IMR-90 (cell line): ENCODE results near the gene AFAP1L1. TPM values are rescaled to one million over a fixed set of nuclear protein-coding genes. Genes with fewer than 3 reads are reported as not detected.

Source experiments
- ATAC-seq: fragments of 200-7000 bp; cut with Tn5 transposase; 2 replicates; pipeline ENCODE4 v1.9.1; 2020; ENCODE audit warnings: low read depth, mild to moderate bottlenecking, moderate library complexity
- BruUV-seq: library from RNA; stranded (reverse); fragments of 400-500 nt; replicated peaks from 2 replicates; lab custom pipeline; 2021; lab: Mats Ljungman, UMichigan
- CTCF ChIA-PET: fragments of 300-600 bp; formaldehyde crosslinking; extraction: SDS; loops from one replicate; lab custom pipeline; 2021; ENCODE audit warnings: antibody characterized with exemption; lab: Yijun Ruan, JAX
- POLR2A ChIA-PET: fragments of 300-600 bp; sonication (Branson Sonifier 250); formaldehyde crosslinking; loops from one replicate; lab custom pipeline; 2022; ENCODE audit warnings: antibody characterized with exemption; ENCODE audit not compliant: unreplicated experiment; lab: Charles Lee
- DNase-seq: peaks from one replicate; pipeline ENCODE4 v3.0.0; 2013
- H2AFZ ChIP-seq: replicated peaks from 2 replicates; pipeline ENCODE3; 2013; ENCODE audit warnings: low read length, mild to moderate bottlenecking; ENCODE audit not compliant: poor library complexity
- H2AK5ac ChIP-seq: 2 replicates; pipeline ENCODE4 v1.6.1; 2013; ENCODE audit warnings: low read depth, low read length, inconsistent platforms
- H2AK9ac ChIP-seq: replicated peaks from 2 replicates; pipeline ENCODE3; 2013; ENCODE audit warnings: mild to moderate bottlenecking, low read depth, low read length, moderate library complexity; ENCODE audit not compliant: poor library complexity
- H2BK120ac ChIP-seq: 2 replicates; pipeline ENCODE4 v1.6.1; 2013; ENCODE audit warnings: low read depth, low read length, inconsistent platforms
- H2BK15ac ChIP-seq: 3 replicates; pipeline ENCODE4 v1.6.1; 2013; ENCODE audit warnings: low read depth, low read length, inconsistent platforms
- H2BK20ac ChIP-seq: 2 replicates; pipeline ENCODE4 v1.6.1; 2013; ENCODE audit warnings: low read depth, mild to moderate bottlenecking, inconsistent platforms, low read length, moderate library complexity
- H2BK5ac ChIP-seq: 2 replicates; pipeline ENCODE4 v1.6.1; 2013; ENCODE audit warnings: mild to moderate bottlenecking, low read depth, low read length, inconsistent platforms; ENCODE audit not compliant: poor library complexity, severe bottlenecking
- H3K14ac ChIP-seq: replicated peaks from 2 replicates; pipeline ENCODE4 v1.6.1; 2013; ENCODE audit warnings: low read depth, low read length, inconsistent platforms
- H3K18ac ChIP-seq: 2 replicates; pipeline ENCODE4 v1.6.1; 2013; ENCODE audit warnings: low read depth, low read length, control low read depth
- H3K23ac ChIP-seq: 2 replicates; pipeline ENCODE4 v1.6.1; 2013; ENCODE audit warnings: low read depth, low read length, inconsistent platforms
- H3K27ac ChIP-seq: 2 replicates; pipeline ENCODE4 v1.5.1; 2013; ENCODE audit warnings: mild to moderate bottlenecking, control low read depth, low read length; ENCODE audit not compliant: insufficient read depth
- H3K27me3 ChIP-seq: 2 replicates; pipeline ENCODE4 v1.6.1; 2013; ENCODE audit warnings: low read length; ENCODE audit not compliant: control insufficient read depth, insufficient read depth
- H3K36me3 ChIP-seq: 2 replicates; pipeline ENCODE4 v1.6.1; 2013; ENCODE audit warnings: low read length, mixed read lengths; ENCODE audit not compliant: control insufficient read depth, insufficient read depth
- H3K4ac ChIP-seq: 2 replicates; pipeline ENCODE4 v1.6.1; 2013; ENCODE audit warnings: low read depth, low read length, inconsistent platforms
- H3K4me1 ChIP-seq: 2 replicates; pipeline ENCODE4 v1.6.1; 2013; ENCODE audit warnings: low read length, mixed read lengths; ENCODE audit not compliant: control insufficient read depth, insufficient read depth
- H3K4me2 ChIP-seq: 2 replicates; pipeline ENCODE4 v1.6.1; 2013; ENCODE audit warnings: low read depth, mild to moderate bottlenecking, control low read depth, low read length, moderate library complexity
- H3K4me3 ChIP-seq: 2 replicates; pipeline ENCODE4 v1.5.1; 2013; ENCODE audit warnings: low read depth, mild to moderate bottlenecking, control low read depth, low read length, moderate library complexity; ENCODE audit not compliant: insufficient read depth
- H3K56ac ChIP-seq: 2 replicates; pipeline ENCODE4 v1.6.1; 2013; ENCODE audit warnings: low read length, inconsistent platforms; ENCODE audit not compliant: insufficient read depth; ENCODE audit errors: extremely low read depth
- H3K79me1 ChIP-seq, 2 experiments: 2 replicates each; pipeline ENCODE4 v1.6.1; 2013; ENCODE audit warnings: low read length in 2 of 2, inconsistent platforms in 1 of 2, low read depth in 1 of 2
- H3K9ac ChIP-seq: 2 replicates; pipeline ENCODE4 v1.6.1; 2013; ENCODE audit warnings: low read depth, low read length, control low read depth
- H3K9me1 ChIP-seq: 2 replicates; pipeline ENCODE4 v1.6.1; 2013; ENCODE audit warnings: low read length, inconsistent platforms; ENCODE audit not compliant: insufficient read depth
- H3K9me3 ChIP-seq: 2 replicates; pipeline ENCODE4 v1.6.1; 2013; ENCODE audit warnings: low read length; ENCODE audit not compliant: control insufficient read depth, insufficient read depth
- H4K20me1 ChIP-seq: 2 replicates; pipeline ENCODE4 v1.6.1; 2013; ENCODE audit warnings: low read length, inconsistent platforms; ENCODE audit not compliant: insufficient read depth
- H4K5ac ChIP-seq: 2 replicates; pipeline ENCODE4 v1.6.1; 2013; ENCODE audit warnings: mild to moderate bottlenecking, low read depth, low read length, control low read depth
- H4K8ac ChIP-seq, 2 experiments: 2 replicates each; pipeline ENCODE4 v1.6.1; 2013; ENCODE audit warnings: low read depth in 2 of 2, low read length in 2 of 2, control low read depth in 1 of 2, inconsistent platforms in 1 of 2
- H4K91ac ChIP-seq: 2 replicates; pipeline ENCODE4 v1.6.1; 2013; ENCODE audit warnings: low read depth, low read length, inconsistent platforms; ENCODE audit not compliant: insufficient read depth
- ELK1 ChIP-seq: fragments of 150-350 bp; IDR thresholded peaks from 2 replicates; pipeline ENCODE4 v1.6.1; 2016; ENCODE audit warnings: low read depth, mild to moderate bottlenecking, low read length, moderate library complexity, borderline replicate concordance
- NFE2L2 ChIP-seq: fragments of 150-350 bp; IDR thresholded peaks from 2 replicates; pipeline ENCODE4 v1.6.1; 2016; ENCODE audit warnings: low read depth, mild to moderate bottlenecking, low read length
- POLR2A ChIP-seq: IDR thresholded peaks from 2 replicates; pipeline ENCODE4 v1.6.1; 2012; ENCODE audit warnings: mild to moderate bottlenecking, low read depth, low read length
- SMC3 ChIP-seq: fragments of 150-350 bp; IDR thresholded peaks from 2 replicates; pipeline ENCODE4 v1.6.1; 2016; ENCODE audit warnings: low read depth, mild to moderate bottlenecking, antibody characterized with exemption, low read length, moderate library complexity
- USF2 ChIP-seq: fragments of 150-350 bp; IDR thresholded peaks from 2 replicates; pipeline ENCODE4 v1.6.1; 2017; ENCODE audit warnings: mild to moderate bottlenecking, antibody characterized with exemption, low read length, low read depth
- WGBS, 2 experiments: methylation state at CpG; one replicate each; pipeline versions ENCODE4 v1.1.5 to v1.1.7; 2013; ENCODE audit warnings: missing lambda C conversion rate in 2 of 2; ENCODE audit not compliant: insufficient read length in 1 of 2; ENCODE audit errors: extremely low coverage in 2 of 2; 5-methylcytosine and 5-hydroxymethylcytosine counted together
- dilution Hi-C: fragments of 300-500 bp; cut with HindIII; formaldehyde crosslinking; loops from one replicate; pipeline ENCODE4 v1.14.3; 2018; ENCODE audit warnings: low sequenced_read_pairs; ENCODE audit not compliant: unreplicated experiment
- in situ Hi-C: fragments of 300-500 bp; cut with MboI; formaldehyde crosslinking; loops from 3 replicates; pipeline ENCODE4 v1.14.3; 2019; ENCODE audit warnings: low sequenced_read_pairs, inconsistent platforms, mixed read lengths
- intact Hi-C: fragments of 100-400 bp; cut with micrococcal nuclease; formaldehyde crosslinking; loops from 2 replicates; pipeline ENCODE4 v1.10.0; 2022
- polyA plus RNA-seq, 3 experiments: library from polyadenylated mRNA; depleted of rRNA; stranded (reverse); fragments of >200 nt; gene quantifications; 2 replicates each; pipeline ENCODE4 v1.2.3, GENCODE V29; 2012; ENCODE audit warnings: low replicate concordance in 1 of 3
- total RNA-seq: library from RNA; depleted of rRNA; stranded (reverse); fragments of >200 nt; gene quantifications from 2 replicates; pipeline ENCODE4 v1.2.3, GENCODE V29; 2012

AFAP1L1 gene
- total and polyA plus RNA-seq, 2 of the 4 experiments (the other 2 are of a cell fraction), result 3.3 to 5.7 TPM

- Histone ChIP-seq H3K14ac (no peak overlapping the region), H2AK9ac (no peak overlapping the region), H2BK20ac (no peak overlapping the region), H3K4me2 (no peak overlapping the region), H2BK5ac (no peak overlapping the region), H3K9me3 (no peaks in the 10 kb centered on the region), H4K91ac (no peak overlapping the region), H3K36me3 (no peaks in the 10 kb centered on the region), H2BK120ac (no peak overlapping the region), H2AFZ (no peak overlapping the region), H3K27ac (no peak overlapping the region), H3K4me1 (peaks cover 7% of the 10 kb centered on the region), H3K56ac (no peak overlapping the region), H2BK15ac (no peak overlapping the region), H2AK5ac (no peak overlapping the region), H4K20me1 (no peaks in the 10 kb centered on the region), H3K23ac (no peak overlapping the region), H3K27me3 (no peaks in the 10 kb centered on the region), H3K79me1 (no peaks in the 10 kb centered on the region), H3K4me3 (no peak overlapping the region), H3K9me1 (peaks cover 9% of the 10 kb centered on the region), H4K5ac (no peak overlapping the region), H3K4ac (no peak overlapping the region), H3K9ac (no peak overlapping the region), H3K18ac (no peak overlapping the region), H4K8ac (no peak overlapping the region)
- CTCF ChIA-PET, result no interaction called here
- TF ChIP-seq ELK1 (no peak), POLR2A (no peak), SMC3 (no peak), NFE2L2 (no peak), USF2 (no peak)
- intact Hi-C loops (no loop called here), dilution Hi-C loops (no loop called here), in situ Hi-C loops (no loop called here)
- DNase-seq (no peak), ATAC-seq (no peak)
- POLR2A ChIA-PET, result no interaction called here
- no TSS peak for BruUV-seq
- 94% methylated on average over 3 of the region's 6 CpGs; no CpG with 5 or more reads in 1 of the 2 experiments for WGBS, 2 experiments
Measured at GRCh38 chr5:149300441-149300840, 28.8 kb downstream of the AFAP1L1 start.
